ENCODE measurements around the gene AIMP1. TPM values are rescaled to one million over a fixed set of nuclear protein-coding genes. Genes with fewer than 3 reads are reported as not detected.

The AIMP1 gene
- total RNA-seq, 1 experiment from 2014 or later, result 45.8 TPM

DNA sequence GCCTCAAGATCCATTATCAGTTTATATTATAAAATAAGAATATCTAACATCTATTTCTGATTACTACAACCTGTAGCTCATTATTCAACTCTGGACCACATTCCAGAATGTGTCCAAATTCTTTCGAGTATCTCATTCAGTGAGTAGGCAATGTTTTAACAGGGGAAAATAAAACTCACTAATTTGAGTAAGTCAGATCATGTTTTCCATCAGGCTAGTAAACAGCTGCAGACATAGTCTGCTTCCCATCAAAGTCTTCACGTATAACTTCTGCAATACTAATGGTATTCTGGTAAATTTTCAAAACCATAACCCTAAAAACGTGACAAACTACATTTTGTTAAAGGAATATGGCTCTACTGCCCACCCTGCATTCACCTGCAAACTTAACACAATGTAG lies 32.1 kb upstream of the AIMP1 start:
- BruUV-seq (replicated peaks), result no TSS peak
- no peaks in the 10 kb centered on the region for H3K27me3 ChIP-seq (ENCODE audit: control insufficient read depth, insufficient read depth, low read length)
- H3K4me3 ChIP-seq (ENCODE audit: low read depth in 2 of 2, low read length in 2 of 2), result no peak overlapping the region
- in situ Hi-C loops (cut with HindIII; ENCODE audit: low pct_unique_long_range_greater_than_20kb, low sequenced_read_pairs) (no loop called here), intact Hi-C loops (cut with micrococcal nuclease; ENCODE audit: unreplicated experiment) (no loop called here)
- DNase-seq (ENCODE audit: low read depth, low spot score) (no peak), ATAC-seq (no peak)
- H3K9me3 ChIP-seq (ENCODE audit: control insufficient read depth, insufficient read depth, low read depth, low read length), result no peaks in the 10 kb centered on the region
- no peak overlapping the region for H3K27ac ChIP-seq (ENCODE audit: low read length)
- TF ChIP-seq POLR2AphosphoS5 (IDR thresholded peaks at IDR 0.05; ENCODE audit: low read depth, low read length) (no peak), SIN3A (IDR thresholded peaks at IDR 0.05; ENCODE audit: borderline replicate concordance, insufficient read depth, low read depth, low read length) (no peak), TCF7L2 (IDR thresholded peaks at IDR 0.05; ENCODE audit: low read depth, low read length) (no peak), CTCF (IDR thresholded peaks at IDR 0.05) (no peak)
- TF ChIP-seq, protein P1, sequence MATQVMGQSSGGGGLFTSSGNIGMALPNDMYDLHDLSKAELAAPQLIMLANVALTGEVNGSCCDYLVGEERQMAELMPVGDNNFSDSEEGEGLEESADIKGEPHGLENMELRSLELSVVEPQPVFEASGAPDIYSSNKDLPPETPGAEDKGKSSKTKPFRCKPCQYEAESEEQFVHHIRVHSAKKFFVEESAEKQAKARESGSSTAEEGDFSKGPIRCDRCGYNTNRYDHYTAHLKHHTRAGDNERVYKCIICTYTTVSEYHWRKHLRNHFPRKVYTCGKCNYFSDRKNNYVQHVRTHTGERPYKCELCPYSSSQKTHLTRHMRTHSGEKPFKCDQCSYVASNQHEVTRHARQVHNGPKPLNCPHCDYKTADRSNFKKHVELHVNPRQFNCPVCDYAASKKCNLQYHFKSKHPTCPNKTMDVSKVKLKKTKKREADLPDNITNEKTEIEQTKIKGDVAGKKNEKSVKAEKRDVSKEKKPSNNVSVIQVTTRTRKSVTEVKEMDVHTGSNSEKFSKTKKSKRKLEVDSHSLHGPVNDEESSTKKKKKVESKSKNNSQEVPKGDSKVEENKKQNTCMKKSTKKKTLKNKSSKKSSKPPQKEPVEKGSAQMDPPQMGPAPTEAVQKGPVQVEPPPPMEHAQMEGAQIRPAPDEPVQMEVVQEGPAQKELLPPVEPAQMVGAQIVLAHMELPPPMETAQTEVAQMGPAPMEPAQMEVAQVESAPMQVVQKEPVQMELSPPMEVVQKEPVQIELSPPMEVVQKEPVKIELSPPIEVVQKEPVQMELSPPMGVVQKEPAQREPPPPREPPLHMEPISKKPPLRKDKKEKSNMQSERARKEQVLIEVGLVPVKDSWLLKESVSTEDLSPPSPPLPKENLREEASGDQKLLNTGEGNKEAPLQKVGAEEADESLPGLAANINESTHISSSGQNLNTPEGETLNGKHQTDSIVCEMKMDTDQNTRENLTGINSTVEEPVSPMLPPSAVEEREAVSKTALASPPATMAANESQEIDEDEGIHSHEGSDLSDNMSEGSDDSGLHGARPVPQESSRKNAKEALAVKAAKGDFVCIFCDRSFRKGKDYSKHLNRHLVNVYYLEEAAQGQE (IDR thresholded peaks at IDR 0.05; ENCODE audit: insufficient read depth in 1 of 2, low read depth in 2 of 2, low read length in 1 of 2), result no peak
- ChIA-PET CTCF (no interaction called here), POLR2A (no interaction called here)
- H3K36me3 ChIP-seq (ENCODE audit: control insufficient read depth, insufficient read depth, low read length), result no peaks in the 10 kb centered on the region
- H3K4me1 ChIP-seq (ENCODE audit: control insufficient read depth, insufficient read depth, low read length), result no peaks in the 10 kb centered on the region

- no peak for ATAC-seq
- Histone ChIP-seq H3K4me1 (ENCODE audit: control insufficient read depth, insufficient read depth, low read length) (no peaks in the 10 kb centered on the region), H3K27ac (ENCODE audit: low read length) (no peak overlapping the region), H3K27me3 (ENCODE audit: control insufficient read depth, insufficient read depth, low read length) (no peaks in the 10 kb centered on the region), H3K4me3 (ENCODE audit: low read depth in 2 of 2, low read length in 2 of 2) (no peak overlapping the region), H3K9me3 (ENCODE audit: control insufficient read depth, insufficient read depth, low read depth, low read length) (no peaks in the 10 kb centered on the region), H3K36me3 (ENCODE audit: control insufficient read depth, insufficient read depth, low read length) (no peaks in the 10 kb centered on the region)
- no peak for TF ChIP-seq SIN3A (IDR thresholded peaks at IDR 0.05; ENCODE audit: borderline replicate concordance, insufficient read depth, low read depth, low read length)
- TF ChIP-seq TCF7L2 (IDR thresholded peaks at IDR 0.05; ENCODE audit: low read depth, low read length), result no peak
- TF ChIP-seq POLR2AphosphoS5 (IDR thresholded peaks at IDR 0.05; ENCODE audit: low read depth, low read length), result no peak
- TF ChIP-seq, protein P1 (IDR thresholded peaks at IDR 0.05; ENCODE audit: insufficient read depth in 1 of 2, low read depth in 2 of 2, low read length in 1 of 2), result no peak
- no peak for TF ChIP-seq CTCF (IDR thresholded peaks at IDR 0.05)
- intact Hi-C loops (cut with micrococcal nuclease; ENCODE audit: unreplicated experiment), result no loop called here
- ChIA-PET POLR2A (no interaction called here), CTCF (no interaction called here)
- BruUV-seq (replicated peaks), result no TSS peak
- DNase-seq (ENCODE audit: low read depth, low spot score), result no peak
- in situ Hi-C loops (cut with HindIII; ENCODE audit: low pct_unique_long_range_greater_than_20kb, low sequenced_read_pairs), result no loop called here
Measured at GRCh38 chr4:106286611-106287010, 29.7 kb upstream of the AIMP1 start.
